ENCODE results near the gene TSPEAR.
"Not testable (repeated sequence)": the region's sequence is repeated elsewhere in the genome, so short reads cannot be mapped to it uniquely, and the experiment has no call there.

The TSPEAR gene

DNA sequence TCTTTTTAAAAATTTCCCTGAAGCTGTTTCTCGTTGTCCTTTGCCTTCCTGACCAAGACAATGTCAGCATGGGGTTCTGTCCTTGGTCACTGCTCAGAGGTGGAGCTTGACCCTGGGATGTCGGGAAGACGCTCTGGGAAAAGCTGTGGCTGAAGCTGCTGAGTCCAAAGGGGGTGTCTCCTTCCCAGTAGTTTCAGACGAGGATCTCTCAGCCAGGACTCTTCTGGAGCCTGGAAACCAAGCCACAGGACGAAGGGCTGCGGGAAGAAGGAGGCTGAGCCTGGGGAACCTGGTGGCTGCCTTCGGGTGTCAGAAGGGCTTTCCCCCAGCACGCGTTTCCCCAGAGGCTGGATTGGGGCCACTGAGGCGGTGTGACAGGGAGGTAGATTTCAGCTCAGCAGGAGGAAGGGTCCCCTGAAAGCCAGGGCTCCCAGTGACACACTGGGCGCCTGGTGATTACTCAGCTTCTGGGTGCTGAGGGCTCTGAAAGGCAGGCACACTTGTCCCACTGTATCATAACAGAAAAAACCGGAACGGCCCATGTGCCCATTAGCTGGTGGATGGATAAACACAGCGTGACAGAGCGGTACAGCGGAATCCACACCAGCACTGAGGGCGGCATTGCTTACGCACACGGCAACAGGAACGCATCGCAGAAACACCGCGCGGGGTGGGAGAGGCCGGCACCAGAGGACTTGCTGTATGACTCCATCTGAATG, 24.4 kb downstream of the TSPEAR start:
- in situ Hi-C loops (cut with HindIII; ENCODE audit: low sequenced_read_pairs): no loop called here

- in situ Hi-C loops (cut with HindIII; ENCODE audit: low sequenced_read_pairs): no loop called here
These were observed 25.2 kb downstream of the TSPEAR start for GRCh38 chr21:44686000-44686781.

DNA sequence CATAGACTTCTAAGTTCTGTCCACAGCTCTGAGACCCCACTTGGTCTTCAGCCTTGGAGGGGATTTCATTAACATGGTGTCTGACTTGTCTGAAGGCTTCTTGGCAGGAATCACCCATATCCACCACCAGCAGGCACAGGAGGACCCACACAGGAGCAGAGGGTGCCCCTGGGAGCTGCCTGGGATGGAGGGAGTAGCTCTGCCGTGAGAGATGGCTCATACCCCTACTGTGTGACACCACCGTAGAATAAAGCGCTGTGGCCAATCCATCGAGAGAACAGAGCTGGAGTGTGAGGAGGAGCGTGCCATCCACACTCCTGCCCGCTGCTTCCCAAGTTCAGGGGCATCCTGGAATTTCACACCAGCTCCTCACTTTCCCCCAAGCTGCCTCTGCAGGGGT, 26.3 kb downstream of the TSPEAR start:
- in situ Hi-C loops (cut with HindIII; ENCODE audit: low sequenced_read_pairs): not testable (repeated sequence)

GRCh38 chr21:44684483-44684882, 26.9 kb downstream of the TSPEAR start:
- in situ Hi-C loops (cut with HindIII; ENCODE audit: low sequenced_read_pairs): no loop called here

- in situ Hi-C loops (cut with HindIII; ENCODE audit: low sequenced_read_pairs): no loop called here
These were observed 27.3 kb downstream of the TSPEAR start for GRCh38 chr21:44684077-44684476.

GRCh38 chr21:44682580-44683151, 28.7 kb downstream of the TSPEAR start:
- in situ Hi-C loops (cut with HindIII; ENCODE audit: low sequenced_read_pairs): no loop called here

DNA sequence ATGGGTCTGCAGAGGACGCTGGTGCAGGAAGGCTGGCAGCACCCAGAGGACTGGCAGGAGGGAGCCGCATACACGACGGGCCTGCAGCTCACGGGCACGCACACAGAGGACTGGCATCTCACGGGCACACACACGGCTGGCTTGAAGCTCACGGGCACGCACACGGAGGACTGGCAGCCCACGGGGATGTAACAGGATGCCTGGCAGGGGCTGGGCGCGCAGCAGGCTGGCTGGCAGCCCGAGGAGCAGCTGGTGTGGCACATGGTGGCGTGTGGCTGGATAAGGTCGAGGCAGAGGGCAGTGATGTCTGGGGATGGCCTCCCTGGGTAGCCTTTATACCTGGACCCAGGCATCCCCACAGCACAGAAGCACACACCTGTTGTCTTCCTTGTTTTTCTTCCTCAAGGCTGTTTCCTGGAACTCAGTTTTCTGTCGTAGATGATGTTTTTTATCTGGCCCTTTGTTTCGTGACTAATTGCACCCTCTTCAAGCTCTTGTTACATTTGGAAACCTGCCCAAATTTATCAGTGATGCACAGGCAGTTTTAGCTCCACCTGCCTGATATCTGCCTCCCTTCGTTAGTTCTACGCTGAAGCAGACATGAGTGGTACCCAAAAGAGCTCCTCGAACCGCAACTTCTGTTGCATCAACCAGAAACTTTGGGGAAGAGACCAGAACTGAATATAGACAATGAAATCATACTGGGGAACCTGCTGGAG, 29.4 kb downstream of the TSPEAR start, which contains the start of gene KRTAP12-1:
Gene KRTAP12-1 (minus strand): TSS at position 303 of the 719 bp plus-strand sequence. CDS start 40 bp downstream, at position 263.
- in situ Hi-C loops (cut with HindIII; ENCODE audit: low sequenced_read_pairs): no loop called here

GRCh38 chr21:44681152-44681551, 30.2 kb downstream of the TSPEAR start:
- in situ Hi-C loops (cut with HindIII; ENCODE audit: low sequenced_read_pairs): no loop called here

DNA sequence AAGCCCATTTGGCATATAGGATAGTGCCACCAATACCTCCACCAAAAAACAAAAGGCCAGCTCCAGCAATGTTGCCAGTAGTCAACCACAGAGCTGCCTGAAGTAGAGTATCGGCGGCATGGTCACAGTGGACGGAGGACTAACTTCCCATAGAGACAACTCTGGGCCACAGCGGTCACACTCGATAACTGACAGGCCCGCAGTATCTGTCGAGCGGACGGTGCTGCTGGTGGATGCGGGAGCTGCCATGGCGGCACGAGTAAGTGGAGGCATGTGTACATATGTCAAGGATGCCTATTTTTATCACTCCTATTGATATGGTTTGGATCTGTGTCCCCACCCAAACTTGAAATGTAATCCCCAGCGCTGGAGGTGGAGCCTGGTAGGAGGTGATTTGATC, 33.5 kb downstream of the TSPEAR start:
- in situ Hi-C loops (cut with HindIII; ENCODE audit: low sequenced_read_pairs): no loop called here

DNA sequence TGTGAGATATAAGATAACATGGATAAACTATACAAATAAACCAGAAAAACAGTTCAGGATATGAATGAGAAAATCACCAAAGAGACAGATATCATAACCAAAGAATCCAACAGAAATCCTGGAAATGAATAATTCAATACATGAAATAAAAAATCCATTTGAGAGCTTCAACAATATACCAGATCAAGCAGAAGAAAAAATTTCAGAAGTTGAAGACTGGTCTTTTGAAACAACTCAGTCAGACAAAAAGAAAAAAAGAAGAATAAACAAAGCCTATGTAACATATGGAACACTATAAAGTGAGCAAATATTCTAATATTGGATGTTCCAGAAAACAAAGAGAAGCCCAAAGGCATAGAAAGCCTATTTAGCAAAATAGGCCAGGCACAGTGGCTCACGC, 39.5 kb downstream of the TSPEAR start:
- in situ Hi-C loops (cut with HindIII; ENCODE audit: low sequenced_read_pairs): no loop called here

- in situ Hi-C loops (cut with HindIII; ENCODE audit: low sequenced_read_pairs): no loop called here
These were observed 40.5 kb downstream of the TSPEAR start for GRCh38 chr21:44670642-44671432.

- in situ Hi-C loops (cut with HindIII; ENCODE audit: low sequenced_read_pairs): no loop called here
These were observed 43.8 kb downstream of the TSPEAR start for GRCh38 chr21:44667612-44668011.

GRCh38 chr21:44666401-44667320, 44.7 kb downstream of the TSPEAR start, which contains the start of gene KRTAP12-2:
Gene KRTAP12-2 (minus strand): TSS chr21:44666927. CDS start chr21:44666886, 41 bp downstream.
- in situ Hi-C loops (cut with HindIII; ENCODE audit: low sequenced_read_pairs): no loop called here

DNA sequence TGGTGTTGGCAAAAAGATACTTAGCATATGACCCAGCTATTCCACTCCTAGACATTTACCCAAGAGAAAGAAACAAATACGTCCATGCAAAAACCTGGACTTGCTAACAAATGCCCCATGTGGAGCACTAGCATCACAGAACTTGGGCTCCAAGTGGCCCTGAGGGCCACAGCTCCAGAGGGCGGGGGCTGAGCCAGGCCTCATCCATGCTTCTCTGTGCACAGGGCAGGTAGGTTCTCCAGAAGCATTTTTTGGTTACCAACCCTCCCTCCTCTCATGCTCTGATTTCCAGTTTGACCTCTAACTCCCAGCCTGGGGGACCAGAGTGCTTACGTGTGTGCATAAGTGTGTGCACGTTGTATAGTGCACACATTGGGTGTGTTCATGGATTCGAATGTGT, 46.7 kb downstream of the TSPEAR start:
- in situ Hi-C loops (cut with HindIII; ENCODE audit: low sequenced_read_pairs): no loop called here

DNA sequence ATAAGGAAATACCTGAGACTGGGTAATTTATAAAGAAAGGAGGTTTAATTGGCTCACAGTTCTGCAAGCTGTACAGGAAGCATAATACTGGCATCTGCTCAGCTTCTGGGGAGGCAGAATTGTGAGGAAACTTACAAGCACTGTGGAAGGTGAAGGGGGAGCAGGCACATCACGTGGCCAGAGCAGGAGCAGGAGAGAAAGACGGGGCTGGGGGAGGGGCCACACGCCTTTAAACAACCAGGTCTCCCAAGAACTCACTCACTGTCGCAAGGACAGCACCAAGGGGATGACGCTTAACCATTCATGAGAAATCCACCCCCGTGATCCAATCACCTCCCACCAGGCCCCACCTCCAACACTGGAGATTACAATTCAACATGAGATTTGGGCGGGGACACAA, 49.8 kb downstream of the TSPEAR start:
- in situ Hi-C loops (cut with HindIII; ENCODE audit: low sequenced_read_pairs): not testable (repeated sequence)

DNA sequence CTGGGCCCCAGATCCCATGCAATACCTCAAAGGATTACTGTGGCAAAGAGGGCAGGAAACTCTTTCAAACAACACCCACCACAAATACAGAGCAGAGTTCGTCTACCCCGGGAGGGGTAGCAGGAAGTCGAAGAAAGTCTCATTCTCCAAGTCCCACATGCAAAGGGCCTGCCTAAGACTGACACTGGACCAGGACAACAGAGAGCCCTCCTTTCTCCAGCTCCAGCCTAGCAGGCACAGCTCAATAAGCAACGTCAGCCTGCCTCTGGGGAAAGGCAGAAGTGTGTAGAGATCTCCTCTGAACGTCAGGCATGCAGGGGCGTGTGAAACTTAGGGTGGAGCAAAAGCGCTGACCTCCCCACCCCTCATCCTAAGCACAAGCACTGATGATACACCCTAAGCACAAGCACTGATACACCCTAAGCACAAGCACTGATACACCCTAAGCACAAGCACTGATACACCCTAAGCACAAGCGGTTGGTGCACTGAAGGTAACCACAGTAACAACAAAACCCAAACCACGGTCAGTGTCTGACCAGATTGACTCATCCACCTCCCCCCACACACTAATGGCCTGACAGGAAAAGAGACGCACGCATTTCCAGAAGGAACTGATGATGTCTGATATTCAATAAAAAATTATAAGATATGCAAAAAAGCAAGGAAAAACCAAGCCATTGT, 52.3 kb downstream of the TSPEAR start:
- in situ Hi-C loops (cut with HindIII; ENCODE audit: low sequenced_read_pairs): no loop called here

GRCh38 chr21:44658541-44658910, 52.8 kb downstream of the TSPEAR start:
- in situ Hi-C loops (cut with HindIII; ENCODE audit: low sequenced_read_pairs): no loop called here

GRCh38 chr21:44657635-44658540, 53.5 kb downstream of the TSPEAR start, which contains the start of gene KRTAP12-3:
Gene KRTAP12-3 (plus strand): TSS chr21:44657932. CDS start chr21:44657980, 48 bp downstream.
- in situ Hi-C loops (cut with HindIII; ENCODE audit: low sequenced_read_pairs): no loop called here

Measured in DLD1 (cell line).